Astrocyte (in vitro differentiated cells and primary cell): ENCODE measurements around the gene CRADD.

Experiments
- CTCF ChIP-seq: IDR thresholded peaks from 2 replicates; pipeline ENCODE4 v1.5.1; 2011; ENCODE audit warnings: low read depth, mild to moderate bottlenecking, inconsistent platforms, low read length, moderate library complexity; ENCODE audit not compliant: insufficient read depth
- EZH2 ChIP-seq: IDR thresholded peaks from 2 replicates; pipeline ENCODE4 v1.6.1; 2012; ENCODE audit warnings: mild to moderate bottlenecking, low read length, inconsistent platforms; ENCODE audit not compliant: insufficient read depth

- TF ChIP-seq EZH2 (no peak), CTCF (no peak)
Measured at GRCh38 chr12:93698307-93699092, 21.3 kb downstream of the CRADD start.
